ENCODE results near the gene KIAA1217.
A peak's percentile ranks its signal among the peaks of the same experiment; 100 is the strongest.

DNA sequence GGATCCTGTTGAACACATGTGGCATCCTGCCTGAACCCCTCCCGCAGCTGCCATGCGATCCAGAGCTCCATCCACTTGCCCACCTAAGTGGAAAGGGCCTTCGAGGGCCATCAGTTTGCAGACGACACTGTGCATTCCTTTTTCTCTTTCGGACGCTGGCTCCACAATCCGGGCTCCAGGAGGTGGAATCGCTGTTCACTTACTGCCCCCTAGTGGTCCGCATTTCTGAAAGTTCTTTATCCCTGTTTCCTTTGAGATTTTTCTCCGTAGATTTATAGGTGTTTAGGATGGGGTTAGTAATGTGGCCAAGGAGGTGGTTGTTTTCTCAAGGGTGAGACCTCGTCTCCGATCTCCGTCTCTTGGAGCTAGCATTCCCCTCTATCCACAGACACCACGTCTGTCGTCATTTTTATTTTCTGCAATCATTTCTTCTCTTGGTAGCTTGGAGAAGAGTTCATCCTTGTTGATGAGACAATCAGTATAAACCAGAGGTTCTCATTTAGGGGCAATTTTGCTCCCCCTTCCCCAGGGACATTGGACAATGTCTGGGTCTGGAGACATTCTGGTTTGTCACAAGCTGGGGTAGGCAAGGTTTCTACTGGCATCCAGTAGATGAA lies 310.2 kb downstream of the KIAA1217 start:
- peak in 1 of 3 donors; percentile 25 for TF ChIP-seq CTCF (IDR thresholded peaks at IDR 0.05)
- TF ChIP-seq POLR2A (IDR thresholded peaks at IDR 0.05) = no peak

All from lower leg skin (tissue), 3 donors.